ENCODE results near the gene CCIN.
A peak's percentile ranks its signal among the peaks of the same experiment; 100 is the strongest.

Gene CCIN

GRCh38 chr9:36140086-36141084 is 28.8 kb upstream of the CCIN start:
- DNase-seq (ENCODE audit: low read depth in 3 of 3): no peak

GRCh38 chr9:36141288-36141687 is 27.9 kb upstream of the CCIN start:
- no peak for DNase-seq (ENCODE audit: low read depth in 3 of 3)

DNA sequence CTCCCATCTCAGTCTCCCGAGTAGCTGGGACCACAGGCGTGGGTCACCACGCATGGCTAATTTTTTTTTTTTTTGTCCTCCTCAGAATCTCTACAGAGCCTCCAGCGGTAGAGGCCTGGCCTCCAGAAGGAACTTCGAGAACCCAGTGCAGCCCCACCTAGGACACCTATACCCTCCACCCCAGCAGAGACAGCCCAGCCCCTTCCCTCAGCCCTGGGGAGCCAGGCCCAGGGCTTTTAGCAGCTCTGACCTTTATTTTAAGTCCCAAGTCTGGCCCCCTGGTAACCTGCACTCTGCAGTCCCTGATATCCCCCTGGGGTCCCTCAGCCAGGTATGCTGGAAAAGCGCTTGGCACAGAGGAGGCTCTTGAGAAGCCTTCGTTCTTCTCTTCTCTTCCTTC is 27.4 kb upstream of the CCIN start:
- no peak for DNase-seq (ENCODE audit: low read depth in 3 of 3)

DNA sequence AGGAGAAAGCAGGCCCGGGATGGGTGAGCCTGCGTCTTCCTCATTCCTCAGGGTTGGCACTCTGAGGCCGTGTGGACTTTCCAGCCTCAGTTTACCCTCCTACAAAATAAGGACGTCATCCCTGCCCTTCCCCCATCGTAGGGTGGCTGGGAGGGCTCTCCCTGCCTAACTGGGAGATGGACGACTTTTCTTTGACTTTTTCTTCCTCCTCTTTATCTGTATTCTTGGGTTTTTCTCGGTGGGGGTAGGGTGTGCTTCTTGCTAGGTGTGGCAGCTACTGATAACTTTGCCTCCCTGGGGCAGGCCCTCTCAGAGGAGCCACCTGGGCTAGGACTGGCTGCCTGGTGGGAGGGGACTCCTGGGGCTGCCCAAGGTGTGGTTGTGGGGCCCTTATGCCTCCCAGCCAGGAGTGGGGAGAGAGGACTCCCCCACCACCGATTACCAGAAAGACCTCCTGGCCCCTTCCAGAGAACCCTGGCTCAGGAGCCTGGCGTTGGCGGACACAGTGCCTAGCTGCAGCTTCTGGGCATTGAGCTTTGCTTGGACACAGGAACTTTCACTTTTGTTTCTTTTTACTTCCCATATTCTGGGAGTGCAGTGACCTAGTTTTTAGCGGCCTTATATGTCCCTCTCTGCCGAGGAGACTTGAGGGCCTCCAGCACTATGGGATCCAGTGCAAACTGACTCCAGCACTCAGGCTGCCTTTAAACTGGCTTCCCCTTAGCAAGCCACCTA is 26.5 kb upstream of the CCIN start:
- DNase-seq (ENCODE audit: low read depth in 3 of 3): no peak

- no peak for DNase-seq (ENCODE audit: low read depth in 3 of 3)
Measured at GRCh38 chr9:36143245-36143641, 25.9 kb upstream of the CCIN start.

DNA sequence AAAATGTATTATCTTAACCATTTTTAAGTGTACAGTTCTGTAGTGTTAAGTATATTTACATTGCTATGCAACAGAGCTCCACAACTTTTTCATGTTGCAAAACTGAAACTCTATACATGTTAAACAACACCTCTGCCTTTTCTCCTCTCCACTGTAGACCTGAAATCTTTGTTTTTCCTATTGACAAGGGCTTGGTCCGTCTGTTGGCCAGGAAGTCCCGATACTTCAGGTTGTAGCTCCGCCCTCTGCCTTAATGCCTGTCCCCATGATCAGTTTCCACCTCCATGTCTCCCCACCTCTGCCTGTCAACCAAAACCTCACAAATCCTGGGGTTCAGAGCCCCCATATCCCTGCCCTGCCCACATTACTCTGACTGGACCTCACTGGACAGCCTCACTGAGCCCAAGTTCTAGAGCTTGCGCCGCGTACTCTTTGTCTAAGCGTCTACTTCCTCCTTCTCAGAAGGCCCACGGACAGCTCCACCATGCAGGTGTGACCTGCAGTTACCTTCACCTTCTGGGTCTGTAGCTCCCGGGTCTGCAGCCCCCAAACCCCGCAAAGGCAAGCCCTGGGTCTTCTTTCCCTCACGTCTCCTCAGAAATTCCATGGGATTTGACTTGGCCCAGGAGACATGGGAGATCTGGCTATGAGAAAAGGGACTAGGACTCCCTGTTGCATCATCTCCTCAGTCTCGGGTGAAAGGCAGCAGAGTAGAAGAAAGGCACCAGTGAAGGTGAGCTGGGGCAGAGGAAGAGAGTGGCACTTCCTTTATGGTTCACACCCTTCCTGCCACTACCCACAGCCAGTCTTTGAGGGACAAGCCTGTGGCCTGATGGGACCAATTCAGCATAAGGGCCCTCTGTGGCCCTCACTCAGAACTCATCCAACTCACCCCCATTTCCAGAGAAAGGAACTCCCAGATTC is 24.6 kb upstream of the CCIN start:
- DNase-seq (ENCODE audit: low read depth in 3 of 3): no peak

DNA sequence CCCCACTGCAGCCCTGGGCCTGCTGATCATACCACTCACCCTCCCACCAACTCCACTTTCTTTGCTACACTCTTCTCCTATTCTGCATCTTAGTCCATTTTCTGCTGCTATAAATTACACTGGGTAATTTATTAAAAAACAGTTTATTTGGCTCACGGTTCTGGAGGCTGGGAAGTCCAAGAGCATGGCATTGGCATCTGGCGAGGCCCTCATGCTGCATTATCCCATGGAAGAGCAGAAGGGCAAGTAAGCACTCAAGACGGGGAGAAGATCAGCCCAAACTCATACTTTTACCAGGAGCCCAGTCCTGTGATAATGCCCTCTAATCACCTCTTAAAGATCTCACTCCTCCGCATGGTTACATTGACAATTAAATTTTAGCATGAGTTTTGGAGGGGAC is 23.2 kb upstream of the CCIN start:
- no peak for DNase-seq (ENCODE audit: low read depth in 3 of 3)

DNA sequence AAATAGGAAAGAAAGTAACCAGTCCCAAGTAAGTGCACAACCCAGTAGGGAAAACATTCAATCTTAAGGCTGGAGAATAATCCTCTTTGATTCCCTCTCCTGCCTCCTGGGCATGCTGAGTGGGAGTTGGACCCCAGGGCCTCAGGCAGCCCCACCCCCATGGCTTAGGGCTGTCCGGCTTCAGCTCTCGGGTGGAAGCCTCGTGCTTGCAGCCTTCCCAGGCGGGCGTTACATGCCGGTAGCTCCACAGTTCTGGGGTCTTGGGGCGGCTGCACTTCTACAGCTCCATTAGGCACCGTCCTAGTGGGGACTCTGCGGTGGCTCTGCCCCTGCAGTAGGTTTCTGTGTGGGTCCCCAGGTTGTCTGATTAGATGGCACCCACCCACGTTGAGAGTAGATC is 22.5 kb upstream of the CCIN start:
- DNase-seq (ENCODE audit: low read depth in 3 of 3): no peak

GRCh38 chr9:36147441-36148175 is 21.6 kb upstream of the CCIN start:
- no peak for DNase-seq (ENCODE audit: low read depth in 3 of 3)

DNA sequence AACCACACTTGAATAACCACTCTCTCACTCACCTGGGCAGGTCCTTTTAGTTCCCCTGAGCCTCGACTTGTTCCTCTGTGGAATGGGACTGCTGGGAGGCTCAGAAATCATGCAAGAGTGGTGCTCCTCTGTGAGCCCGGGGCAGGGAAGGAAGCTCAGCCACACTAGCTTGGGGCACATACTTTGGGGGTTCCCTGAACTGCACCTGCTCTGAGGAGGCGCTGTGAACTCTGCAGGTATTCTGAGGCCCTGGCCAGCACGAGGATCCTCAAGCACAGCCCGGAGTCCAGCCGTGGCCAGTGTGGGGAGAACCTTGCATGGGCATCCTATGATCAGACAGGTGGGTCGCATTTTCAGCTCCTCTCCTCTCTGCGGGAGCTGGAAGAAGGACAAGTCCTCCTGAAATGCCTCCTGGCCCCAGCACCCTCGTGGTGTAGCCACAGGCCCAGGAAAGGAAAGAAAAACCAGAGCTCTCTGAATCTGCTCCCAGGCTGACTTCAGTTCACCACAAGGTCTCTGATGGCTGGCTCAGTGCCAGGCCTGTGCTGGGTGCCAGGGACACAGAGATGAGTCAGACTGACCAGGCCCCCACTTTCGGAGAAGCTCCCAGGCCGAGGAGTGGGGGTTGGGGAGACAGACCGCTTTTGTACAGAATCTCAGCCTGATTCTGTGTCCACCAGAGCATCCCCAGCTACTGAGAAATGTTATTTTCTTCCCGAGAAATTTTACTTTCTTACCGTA is 20.7 kb upstream of the CCIN start:
- peak in 2 of 3 donors; percentile 56 to 57 for DNase-seq (ENCODE audit: low read depth in 3 of 3)

GRCh38 chr9:36149197-36149596 is 20.0 kb upstream of the CCIN start:
- DNase-seq (ENCODE audit: low read depth in 3 of 3): no peak

- no peak for DNase-seq (ENCODE audit: low read depth in 3 of 3)
Measured at GRCh38 chr9:36150574-36151315, 18.4 kb upstream of the CCIN start.

DNA sequence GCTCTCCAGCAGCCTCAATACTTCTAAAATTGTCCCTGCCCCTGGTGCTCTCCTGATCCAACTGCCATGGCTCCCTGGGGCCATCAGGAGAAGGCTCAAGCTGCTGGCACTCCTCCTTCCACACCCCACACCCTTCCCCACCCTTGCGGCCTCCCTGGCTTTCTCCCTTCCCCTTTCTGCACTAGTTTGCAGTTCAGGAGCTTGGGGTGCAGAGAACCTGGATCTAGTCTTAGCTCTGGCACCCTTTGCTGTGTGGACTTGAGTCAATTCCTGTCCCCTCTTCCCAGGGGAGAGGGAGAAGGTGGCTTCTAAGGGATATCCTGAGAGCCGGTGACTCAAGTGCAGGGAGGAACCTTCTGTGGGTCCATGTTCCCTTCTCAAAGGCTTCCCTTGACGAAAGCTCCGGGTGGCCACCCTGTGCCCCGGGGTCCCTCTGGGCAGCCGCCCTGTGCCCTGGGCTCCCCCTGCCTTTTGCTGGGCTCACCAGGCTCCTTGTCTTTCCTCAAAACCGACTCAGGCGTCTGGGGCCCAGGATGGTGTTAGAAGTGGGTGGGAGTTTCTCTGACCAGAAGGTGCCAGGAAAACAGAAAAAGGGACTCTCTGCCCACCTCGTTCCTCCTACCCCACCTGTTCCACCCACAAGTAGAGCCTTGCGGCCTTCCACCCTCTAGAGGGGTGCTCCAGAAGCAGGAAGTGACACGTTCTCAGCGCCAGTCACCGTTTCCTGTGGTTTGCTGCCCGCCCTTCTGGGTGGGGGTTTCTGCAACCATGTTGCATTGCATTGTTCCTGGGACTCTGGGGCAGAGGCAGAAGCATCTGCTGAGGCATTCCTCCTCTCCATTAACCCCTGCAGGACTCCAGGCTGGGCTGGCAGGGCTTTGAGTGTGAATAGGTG is 17.6 kb upstream of the CCIN start:
- peak; percentile 59 to 84 (median 76) for DNase-seq (ENCODE audit: low read depth in 3 of 3)

DNA sequence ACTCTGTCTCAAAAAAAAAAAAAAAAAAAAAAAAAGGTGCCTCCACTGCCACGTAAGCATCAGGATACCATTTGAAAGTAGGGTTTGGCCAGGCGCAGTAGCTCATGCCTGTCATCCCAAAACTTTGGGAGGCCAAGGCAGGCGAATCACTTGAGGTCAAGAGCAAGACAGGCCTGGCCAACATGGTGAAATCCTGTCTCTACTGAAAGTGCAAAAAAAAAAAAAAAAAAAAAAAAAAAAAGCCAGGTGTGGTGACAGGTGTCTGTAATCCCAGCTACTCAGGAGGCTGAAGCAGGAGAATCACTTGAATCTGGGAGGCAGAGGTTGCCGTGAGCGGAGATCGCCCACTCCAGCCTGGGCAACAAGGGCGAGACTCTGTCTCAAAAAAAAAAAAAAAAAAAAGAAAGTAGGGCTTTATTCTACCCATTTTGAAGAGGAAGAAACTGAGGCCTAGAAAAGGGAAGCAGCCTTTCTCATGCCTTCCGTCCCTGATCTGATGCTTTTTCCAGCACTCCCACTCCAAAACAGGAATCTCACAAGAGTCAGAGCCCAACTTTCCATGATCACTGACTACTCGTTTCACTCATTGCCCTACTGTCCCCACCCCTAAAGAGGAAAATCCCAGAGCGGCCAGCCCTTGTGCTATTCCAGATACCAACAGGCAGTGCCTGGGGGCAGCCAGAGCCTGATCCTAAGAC is 16.3 kb upstream of the CCIN start:
- no peak for DNase-seq (ENCODE audit: low read depth in 3 of 3)

- no peak for DNase-seq (ENCODE audit: low read depth in 3 of 3)
Measured at GRCh38 chr9:36153746-36154145, 15.4 kb upstream of the CCIN start.

DNA sequence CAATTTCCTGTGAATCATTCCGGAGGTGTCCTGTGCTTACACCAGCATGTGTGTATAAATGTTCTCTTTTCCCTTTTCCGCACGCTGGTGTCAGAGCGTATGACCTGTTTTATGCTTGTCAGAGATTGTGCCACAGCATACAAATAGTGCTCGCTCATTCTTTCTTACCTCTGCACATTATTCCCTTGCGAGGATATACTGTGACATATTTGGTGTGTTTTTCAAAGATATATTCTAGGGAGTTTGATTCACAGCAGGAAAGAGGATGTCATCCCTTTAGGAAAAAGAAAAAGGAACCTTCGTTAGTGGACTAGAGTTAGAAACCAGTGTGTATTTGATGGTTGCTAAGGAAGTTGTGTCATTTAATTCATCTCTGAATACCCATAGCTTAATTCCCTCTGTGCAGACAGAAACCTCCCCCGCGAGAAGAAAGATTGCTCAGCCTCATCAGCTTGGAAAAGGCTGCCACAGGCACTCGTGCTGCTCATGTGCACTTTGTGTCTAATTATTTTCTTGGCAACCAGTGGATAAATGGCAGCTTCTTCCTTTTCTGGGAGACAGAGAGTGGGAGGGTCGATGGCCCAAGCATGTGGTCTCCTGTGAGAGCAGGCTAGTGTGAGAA is 14.7 kb upstream of the CCIN start:
- DNase-seq (ENCODE audit: low read depth in 3 of 3): no peak

DNA sequence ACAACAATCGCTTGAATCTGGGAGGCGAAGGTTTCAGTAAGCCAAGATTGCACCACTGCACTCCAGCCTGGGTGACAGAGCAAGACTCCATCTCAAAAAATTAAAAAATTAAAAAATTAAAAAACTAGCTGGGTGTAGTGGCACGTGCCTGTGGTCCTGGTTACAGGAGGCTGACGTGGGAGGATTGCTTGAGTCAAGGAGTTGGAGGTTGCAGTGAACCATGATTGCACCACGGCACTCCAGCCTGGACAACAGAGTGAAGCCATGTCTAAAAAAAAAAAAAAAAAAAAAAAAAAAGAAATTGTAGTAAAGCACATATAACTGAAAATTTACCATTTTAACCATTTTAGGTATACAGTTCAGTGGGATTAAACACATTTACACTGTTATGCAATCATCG is 13.1 kb upstream of the CCIN start:
- DNase-seq (ENCODE audit: low read depth in 3 of 3): no peak

- DNase-seq (ENCODE audit: low read depth in 3 of 3): no peak
Measured at GRCh38 chr9:36158122-36158521, 11.1 kb upstream of the CCIN start.

Measured in stimulated activated CD4-positive, alpha-beta T cell treated with anti-CD3 and anti-CD28 coated beads, TNF-alpha, amount 100 ng/mL, for 48 hours (primary cell).